AG04449 (cell line): ENCODE data around the gene ZNF195.

Experiments used
- CTCF ChIA-PET: fragments of 350-600 bp; formaldehyde crosslinking; extraction: SDS; loops from one replicate; lab custom pipeline; 2021; ENCODE audit warnings: antibody characterized with exemption; lab: Yijun Ruan, JAX
- POLR2A ChIA-PET: fragments of 400-600, 350-600 bp; formaldehyde crosslinking; extraction: SDS; loops from one replicate; lab custom pipeline; 2020; ENCODE audit warnings: antibody characterized with exemption, inconsistent platforms; lab: Yijun Ruan, JAX
- DNase-seq: peaks from one replicate; pipeline ENCODE4 v3.0.0-alpha.2; 2010; ENCODE audit warnings: low read depth, low spot score
- H3K4me3 ChIP-seq: 2 replicates; pipeline ENCODE4 v1.5.1; 2011; ENCODE audit warnings: low read depth, mild to moderate bottlenecking, control low read depth, low read length
- TF ChIP-seq, protein P1 (sequence below): IDR thresholded peaks from one replicate; pipeline ENCODE4 v1.5.1; 2011; ENCODE audit warnings: mild to moderate bottlenecking, moderate library complexity, low read length, control low read depth, inconsistent platforms; ENCODE audit not compliant: insufficient read depth; ENCODE audit errors: missing control alignments

ZNF195 gene

DNA sequence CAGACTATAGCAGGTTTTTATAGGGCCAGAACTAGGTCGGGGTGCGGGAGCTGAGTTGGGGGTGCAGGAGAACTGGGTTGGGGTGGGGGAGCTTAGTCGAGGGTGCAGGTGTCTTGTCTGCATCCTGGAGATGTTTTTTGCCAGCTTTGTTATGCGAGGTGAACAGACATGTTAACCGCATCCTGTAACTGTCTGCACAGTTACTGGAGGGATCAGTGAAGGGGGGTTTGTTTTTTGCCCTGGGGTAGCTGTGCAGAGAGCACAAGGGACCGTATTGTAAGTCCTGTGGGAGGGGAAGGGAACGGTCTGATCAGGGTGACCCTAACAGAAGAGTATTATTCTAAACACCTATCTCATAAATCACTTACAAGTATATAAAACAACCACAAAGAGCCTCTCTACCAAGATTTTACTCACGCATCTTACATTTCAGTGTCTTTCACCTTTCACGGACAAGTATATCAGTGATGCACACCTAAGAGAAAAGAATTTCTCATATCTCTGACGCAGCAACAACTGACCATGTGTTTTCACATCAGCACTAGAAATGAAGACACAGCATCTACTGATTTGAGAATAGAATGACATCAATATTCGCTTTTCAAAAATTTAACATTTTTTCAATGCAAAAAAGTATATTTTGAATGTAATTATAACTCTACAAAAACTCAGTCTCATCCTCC lies 20.8 kb downstream of the ZNF195 start:
- TF ChIP-seq, protein P1, sequence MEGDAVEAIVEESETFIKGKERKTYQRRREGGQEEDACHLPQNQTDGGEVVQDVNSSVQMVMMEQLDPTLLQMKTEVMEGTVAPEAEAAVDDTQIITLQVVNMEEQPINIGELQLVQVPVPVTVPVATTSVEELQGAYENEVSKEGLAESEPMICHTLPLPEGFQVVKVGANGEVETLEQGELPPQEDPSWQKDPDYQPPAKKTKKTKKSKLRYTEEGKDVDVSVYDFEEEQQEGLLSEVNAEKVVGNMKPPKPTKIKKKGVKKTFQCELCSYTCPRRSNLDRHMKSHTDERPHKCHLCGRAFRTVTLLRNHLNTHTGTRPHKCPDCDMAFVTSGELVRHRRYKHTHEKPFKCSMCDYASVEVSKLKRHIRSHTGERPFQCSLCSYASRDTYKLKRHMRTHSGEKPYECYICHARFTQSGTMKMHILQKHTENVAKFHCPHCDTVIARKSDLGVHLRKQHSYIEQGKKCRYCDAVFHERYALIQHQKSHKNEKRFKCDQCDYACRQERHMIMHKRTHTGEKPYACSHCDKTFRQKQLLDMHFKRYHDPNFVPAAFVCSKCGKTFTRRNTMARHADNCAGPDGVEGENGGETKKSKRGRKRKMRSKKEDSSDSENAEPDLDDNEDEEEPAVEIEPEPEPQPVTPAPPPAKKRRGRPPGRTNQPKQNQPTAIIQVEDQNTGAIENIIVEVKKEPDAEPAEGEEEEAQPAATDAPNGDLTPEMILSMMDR, result no peak
- CTCF ChIA-PET, result no interaction called here
- POLR2A ChIA-PET, result no interaction called here
- H3K4me3 ChIP-seq, result no peak overlapping the region
- no peak for DNase-seq

DNA sequence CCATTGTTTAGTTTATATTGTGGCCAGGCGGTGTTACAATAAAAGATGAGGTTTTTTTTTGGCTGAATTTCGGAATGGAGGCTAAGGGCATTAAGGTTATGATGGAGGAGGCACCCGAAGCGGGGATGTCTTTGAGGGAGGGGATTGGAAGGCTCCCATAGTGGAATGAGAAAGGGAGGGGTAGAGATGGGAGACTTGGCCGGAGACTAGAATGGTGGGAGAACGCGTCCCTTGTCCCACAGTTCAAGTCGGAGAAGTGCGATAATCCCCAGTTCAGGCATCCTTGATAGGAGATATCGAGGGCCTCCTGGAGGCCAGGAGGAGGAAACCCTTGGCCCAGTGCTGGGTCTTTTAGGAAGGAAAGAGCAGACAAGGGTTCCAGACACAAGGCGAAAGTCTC lies 21.6 kb downstream of the ZNF195 start:
- no peak for DNase-seq
- H3K4me3 ChIP-seq, result no peak overlapping the region
- CTCF ChIA-PET, result no interaction called here
- POLR2A ChIA-PET, result no interaction called here
- TF ChIP-seq, protein P1, result no peak

DNA sequence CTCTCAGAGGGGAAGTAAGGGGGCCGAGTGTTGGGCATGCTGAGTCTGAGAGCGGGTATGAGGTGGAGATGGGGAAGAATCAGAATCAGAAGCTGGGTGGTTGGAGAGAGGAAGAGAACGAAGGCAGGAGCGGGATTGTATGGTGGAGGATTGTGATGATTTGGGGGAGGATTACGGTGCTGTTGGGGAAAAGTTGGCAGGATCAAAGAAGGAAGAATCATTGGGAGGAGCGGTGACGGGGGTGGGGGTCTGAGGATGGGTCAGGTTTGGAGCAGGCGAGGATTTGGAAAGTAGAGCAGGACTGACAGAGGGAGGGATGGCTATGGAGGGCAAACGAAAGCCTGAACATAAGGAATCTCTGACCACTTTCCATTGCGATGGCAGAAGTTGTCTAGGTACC lies 22.1 kb downstream of the ZNF195 start:
- no peak overlapping the region for H3K4me3 ChIP-seq
- no peak for DNase-seq
- ChIA-PET POLR2A (interaction anchor here (0.7 kb wide), 1 partner anchor 975 kb away, joined by 4 read pairs; no protein-coding TSS in a partner anchor), CTCF (no interaction called here)
- TF ChIP-seq, protein P1, result no peak

DNA sequence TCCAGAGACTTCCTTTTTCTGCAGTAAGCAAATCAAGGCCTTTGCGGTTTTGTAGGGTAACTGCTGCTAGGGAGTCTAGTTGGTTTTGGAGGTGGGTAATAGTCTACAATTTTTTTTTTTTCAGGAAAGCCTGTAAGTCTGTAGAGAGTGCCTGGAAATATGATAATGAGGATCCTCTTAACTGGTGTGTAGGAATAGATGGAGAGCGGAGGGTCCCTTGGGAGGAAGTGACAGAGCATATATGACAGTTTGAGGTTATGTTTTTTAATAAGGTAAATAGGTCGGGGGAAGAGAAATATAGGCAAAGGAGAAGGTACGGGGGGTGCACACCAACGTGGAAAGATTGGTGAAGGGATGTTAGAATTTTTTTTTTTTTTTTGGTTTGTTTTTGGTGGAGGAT lies 25.9 kb downstream of the ZNF195 start:
- TF ChIP-seq, protein P1, result no peak

DNA sequence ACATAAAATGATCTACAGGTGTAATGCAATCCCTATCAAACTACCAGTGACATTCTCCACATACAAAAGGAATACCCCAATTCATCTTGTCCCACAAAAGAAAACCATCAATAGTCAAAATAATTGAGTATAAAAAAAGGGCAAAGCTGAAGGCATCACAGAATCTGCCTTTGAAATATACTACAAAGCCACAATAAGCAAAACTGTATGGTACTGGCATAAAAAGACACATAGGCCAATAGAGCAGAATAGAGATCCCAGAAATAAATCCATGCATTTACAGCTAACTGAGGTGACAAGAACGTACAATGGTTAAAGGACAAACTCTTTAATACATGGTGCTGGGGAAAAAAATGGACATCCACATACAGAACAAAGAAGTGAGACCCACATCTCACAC lies 31.8 kb downstream of the ZNF195 start:
- ChIA-PET CTCF (no interaction called here), POLR2A (no interaction called here)
- TF ChIP-seq, protein P1, result no peak
- no peak for DNase-seq
- H3K4me3 ChIP-seq, result no peak overlapping the region

More for the DNA sequence above, 25.9 kb downstream of the ZNF195 start:
- no peak overlapping the region for H3K4me3 ChIP-seq
- ChIA-PET POLR2A (no interaction called here), CTCF (interaction anchor here (1.1 to 3.5 kb wide), 2 partner anchors 12 to 54 kb away, joined by 4 to 14 read pairs; no protein-coding TSS in a partner anchor)
- no peak for DNase-seq

DNA sequence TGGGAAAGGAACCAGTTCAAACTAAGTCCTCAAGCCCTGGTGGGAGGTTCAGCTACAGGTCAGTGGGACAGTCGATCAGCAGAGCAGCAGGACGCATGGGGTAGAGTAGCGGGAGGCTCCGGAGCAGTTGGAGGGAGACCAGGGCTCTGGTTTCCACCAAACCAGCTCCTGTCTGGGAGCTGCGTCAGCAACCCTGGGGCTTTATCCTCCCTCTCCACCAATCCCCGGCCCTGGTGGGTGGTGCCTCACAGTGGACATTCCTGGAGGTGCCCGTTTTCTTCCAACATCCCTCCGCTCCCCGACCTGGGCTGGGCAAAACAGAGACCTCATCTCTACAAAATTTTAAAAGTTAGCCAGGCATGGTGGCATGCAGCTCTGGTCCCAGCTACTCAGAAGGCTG lies 32.4 kb downstream of the ZNF195 start:
- no peak for DNase-seq
- H3K4me3 ChIP-seq, result no peak overlapping the region
- CTCF ChIA-PET, result no interaction called here
- POLR2A ChIA-PET, result no interaction called here
- TF ChIP-seq, protein P1, result no peak
